HG03342 (cell line): ENCODE measurements around the gene CHRNA10.

ENCODE experiments used
- ATAC-seq: cut with Tn5 transposase; IDR thresholded peaks from one replicate; pipeline ENCODE4 v1.9.1; 2021; ENCODE audit warnings: mild to moderate bottlenecking, moderate library complexity; ENCODE audit not compliant: unreplicated experiment

CHRNA10 gene, protein sequence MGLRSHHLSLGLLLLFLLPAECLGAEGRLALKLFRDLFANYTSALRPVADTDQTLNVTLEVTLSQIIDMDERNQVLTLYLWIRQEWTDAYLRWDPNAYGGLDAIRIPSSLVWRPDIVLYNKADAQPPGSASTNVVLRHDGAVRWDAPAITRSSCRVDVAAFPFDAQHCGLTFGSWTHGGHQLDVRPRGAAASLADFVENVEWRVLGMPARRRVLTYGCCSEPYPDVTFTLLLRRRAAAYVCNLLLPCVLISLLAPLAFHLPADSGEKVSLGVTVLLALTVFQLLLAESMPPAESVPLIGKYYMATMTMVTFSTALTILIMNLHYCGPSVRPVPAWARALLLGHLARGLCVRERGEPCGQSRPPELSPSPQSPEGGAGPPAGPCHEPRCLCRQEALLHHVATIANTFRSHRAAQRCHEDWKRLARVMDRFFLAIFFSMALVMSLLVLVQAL

GRCh38 chr11:3671334-3672254 is at the start of gene CHRNA10:
TSS of gene CHRNA10 (minus strand) at chr11:3671384. CDS start at chr11:3671312, 72 bp downstream.
- ATAC-seq, result no peak

DNA sequence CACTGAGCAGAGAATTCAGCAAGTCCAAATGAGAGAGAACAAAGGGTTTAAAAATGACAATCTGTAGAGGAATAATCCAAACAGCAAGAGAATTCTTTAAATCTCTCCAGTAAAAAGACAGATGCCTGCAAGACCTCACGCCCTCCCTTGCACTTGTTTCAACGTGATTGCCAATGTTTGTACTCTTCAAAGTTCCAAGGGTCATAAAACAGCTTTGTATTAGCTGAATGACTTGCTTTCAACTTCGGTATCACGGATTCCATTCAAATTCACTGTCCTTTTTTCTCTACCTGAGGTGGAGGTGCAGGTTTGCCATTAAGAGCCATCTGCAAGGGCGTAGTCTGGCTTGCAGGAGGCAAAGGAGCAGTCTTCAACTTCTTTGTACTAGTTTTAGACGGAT is 41.1 kb upstream of the CHRNA10 start:
- no peak for ATAC-seq

- ATAC-seq, result no peak
Measured at GRCh38 chr11:3710485-3711259, 39.5 kb upstream of the CHRNA10 start.

DNA sequence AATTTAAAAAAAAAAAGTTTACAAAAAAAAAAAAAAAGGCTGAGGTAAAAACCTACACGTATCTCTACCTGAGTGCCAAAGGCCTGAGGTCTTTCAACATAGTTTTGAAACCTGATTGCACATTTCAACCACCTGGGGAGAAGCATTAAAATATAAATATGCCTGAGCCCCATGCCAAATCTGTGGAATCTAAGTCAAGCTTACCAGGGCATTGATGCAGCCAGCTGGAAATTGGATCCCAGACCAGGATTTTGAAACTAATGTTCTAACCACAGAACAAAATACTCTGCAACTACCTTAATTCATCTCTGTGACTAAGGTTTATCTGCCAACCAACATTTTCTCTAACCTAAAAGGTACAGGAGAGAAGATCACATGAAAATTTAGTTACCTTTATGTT is 38.8 kb upstream of the CHRNA10 start:
- ATAC-seq, result no peak

DNA sequence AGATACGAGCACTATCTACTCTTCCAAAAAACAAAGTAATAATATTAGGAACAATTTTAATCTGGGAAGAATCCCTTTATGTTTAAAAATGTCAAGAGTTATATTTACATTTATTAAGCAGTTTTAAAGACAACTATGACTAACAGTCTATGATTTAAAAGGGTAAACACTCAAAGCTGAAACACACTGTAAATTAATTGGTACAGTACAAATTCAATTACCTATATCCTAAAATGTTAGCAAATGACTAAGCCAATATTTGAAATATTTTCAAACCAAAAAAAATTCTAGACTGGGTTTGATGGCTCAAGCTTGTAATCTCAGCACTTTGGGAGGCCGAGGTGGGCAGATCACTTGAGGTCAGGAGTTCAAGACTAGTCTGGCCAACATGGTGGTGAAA is 36.0 kb upstream of the CHRNA10 start:
- no peak for ATAC-seq

- ATAC-seq, result no peak
Measured at GRCh38 chr11:3703383-3703782, 32.2 kb upstream of the CHRNA10 start.

- ATAC-seq, result no peak
Measured at GRCh38 chr11:3700910-3701309, 29.7 kb upstream of the CHRNA10 start.

DNA sequence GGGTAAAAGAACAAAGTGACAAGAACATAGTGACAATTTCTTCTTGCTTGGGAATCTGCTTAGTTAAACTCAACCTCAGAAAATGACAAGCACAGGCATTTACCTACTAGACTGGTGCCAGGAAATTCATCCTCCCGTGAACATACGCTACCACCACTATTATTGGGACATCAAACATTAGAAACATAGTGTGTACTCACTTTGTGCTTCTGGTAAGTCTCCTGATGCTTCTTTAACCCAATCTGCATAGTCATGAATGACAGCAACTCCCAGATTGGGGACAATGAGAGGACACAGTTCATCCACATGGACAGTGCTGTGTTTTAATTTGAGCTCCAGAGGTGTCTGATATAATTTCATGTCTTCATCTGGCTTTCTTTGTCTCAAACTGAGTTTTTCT is 29.2 kb upstream of the CHRNA10 start:
- ATAC-seq, result no peak

DNA sequence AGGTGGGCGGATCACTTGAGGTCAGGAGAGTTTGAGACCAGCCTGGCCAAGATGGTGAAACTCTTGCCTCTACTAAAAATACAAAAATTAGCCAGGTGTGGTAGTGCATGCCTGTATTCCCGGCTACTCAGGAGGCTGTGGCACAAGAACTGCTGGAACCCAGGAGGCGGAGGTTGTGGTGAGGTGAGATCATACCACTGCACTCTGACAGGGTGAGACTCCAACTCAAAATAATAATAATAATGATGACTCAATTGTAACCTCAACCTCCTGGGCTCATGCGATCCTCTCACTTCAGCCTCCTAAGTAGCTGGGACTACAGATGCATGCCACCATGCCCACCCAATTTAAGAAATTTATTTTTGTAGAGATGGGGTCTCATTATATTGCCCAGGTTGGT is 15.6 kb upstream of the CHRNA10 start:
- no peak for ATAC-seq

DNA sequence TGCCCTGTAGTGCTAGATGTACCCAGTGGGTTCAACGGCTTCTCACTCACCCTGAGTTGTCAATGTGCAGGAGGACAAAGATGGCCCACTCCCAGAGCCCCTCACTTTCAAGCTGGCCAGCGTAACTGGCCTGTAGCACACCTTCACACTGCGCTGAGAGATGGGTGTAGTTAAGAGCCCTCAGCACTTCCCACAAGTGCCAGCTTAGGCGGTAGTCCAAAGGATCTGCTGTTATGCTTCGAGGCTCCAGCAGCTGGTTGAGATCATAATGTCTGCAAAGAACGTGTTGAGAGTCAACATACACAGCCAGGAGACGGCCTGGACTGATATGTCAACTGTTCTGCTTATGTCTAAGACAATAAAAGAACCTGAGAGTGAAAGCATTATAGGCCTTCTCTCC is 14.7 kb upstream of the CHRNA10 start:
- no peak for ATAC-seq

DNA sequence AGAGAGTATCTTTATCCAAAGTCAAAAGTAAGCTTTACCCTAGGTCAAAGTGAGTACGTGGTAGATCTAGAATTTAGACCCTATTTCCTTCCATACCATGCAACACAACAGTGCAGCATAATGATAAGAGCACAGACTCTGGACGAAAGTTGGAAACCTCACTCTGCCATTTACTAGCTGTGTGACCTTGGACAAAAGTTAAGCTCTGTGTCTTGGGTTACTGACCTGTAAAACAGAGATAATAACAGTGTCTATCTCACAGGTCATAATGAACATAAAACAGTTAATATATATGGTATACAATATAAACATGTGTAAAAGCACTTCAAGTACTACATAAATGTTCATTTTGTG is 13.6 kb upstream of the CHRNA10 start:
- ATAC-seq, result no peak

DNA sequence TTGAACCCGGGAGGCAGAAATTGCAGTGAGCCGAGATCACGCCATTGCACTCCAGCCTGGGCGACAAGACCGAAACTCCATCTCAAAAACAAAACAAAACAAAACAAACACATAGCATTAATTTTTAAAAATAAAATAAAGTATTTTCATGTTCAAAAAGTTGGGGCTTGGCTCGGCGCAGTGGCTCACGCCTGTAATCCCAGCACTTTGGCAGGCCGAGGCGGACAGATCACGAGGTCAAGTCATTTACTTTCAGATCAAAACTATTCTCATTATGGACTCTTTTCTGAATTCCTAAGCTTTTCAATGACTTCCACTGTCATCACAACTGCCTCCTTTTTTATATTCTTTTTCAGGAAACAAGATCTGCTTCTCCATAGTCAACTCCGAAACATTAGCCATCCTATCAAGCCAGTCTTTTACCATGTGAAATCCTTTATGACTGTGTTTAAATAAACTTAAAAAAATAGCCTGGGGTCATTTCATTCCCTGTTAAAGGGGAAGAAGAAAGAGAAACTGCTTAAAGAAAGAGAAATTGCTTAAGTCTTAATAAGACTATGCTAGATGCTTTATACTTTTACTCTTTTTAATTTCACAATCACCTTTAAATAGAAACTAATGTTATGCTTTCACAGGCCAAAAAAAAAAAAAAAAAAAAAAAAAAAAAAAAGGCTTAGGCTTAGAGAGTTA is 13.1 kb upstream of the CHRNA10 start:
- no peak for ATAC-seq

- ATAC-seq, result no peak
Measured at GRCh38 chr11:3683039-3683438, 11.9 kb upstream of the CHRNA10 start.

- ATAC-seq, result no peak
Measured at GRCh38 chr11:3679077-3679476, 7.9 kb upstream of the CHRNA10 start.

DNA sequence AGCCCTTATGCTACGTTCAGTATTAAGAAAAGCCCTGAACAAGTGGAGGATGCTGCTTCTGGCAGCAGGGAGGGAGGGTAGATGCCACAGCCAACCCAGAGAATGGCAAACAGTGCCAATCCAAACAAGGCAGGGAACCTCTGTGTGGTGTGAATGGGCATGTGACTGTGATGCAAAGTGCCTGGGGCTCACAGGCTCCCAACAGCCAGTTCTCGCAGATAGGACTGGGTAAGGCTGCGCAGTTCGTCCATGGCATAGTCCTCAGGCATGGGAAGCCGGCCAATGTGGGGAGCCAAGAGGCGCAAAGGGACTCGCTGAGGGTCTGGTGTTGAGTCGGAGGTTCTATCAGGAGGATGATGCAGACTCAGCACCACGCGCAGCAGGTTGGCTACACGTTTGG is 4.8 kb upstream of the CHRNA10 start:
- no peak for ATAC-seq

GRCh38 chr11:3674189-3674588 is 3.0 kb upstream of the CHRNA10 start:
- ATAC-seq, result no peak

GRCh38 chr11:3669742-3670183 is 1.4 kb downstream of the CHRNA10 start:
- ATAC-seq, result no peak

DNA sequence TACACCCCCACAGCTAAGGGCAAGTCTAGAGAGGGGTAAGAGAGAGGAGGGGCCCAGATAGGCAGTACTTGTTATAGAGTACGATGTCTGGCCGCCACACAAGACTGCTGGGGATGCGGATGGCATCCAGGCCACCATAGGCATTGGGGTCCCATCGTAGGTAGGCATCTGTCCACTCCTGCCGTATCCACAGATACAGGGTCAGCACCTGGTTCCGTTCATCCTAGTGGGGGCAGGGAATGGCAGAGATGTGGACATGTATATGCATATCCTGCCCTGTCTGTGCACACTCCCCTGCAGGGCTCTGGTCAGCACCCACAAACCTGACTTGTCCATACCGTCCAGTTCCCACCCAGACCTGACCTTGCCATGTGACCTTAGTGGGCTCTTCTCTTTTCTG is 2.1 kb downstream of the CHRNA10 start:
- ATAC-seq, result no peak

GRCh38 chr11:3667149-3668035 is 3.8 kb downstream of the CHRNA10 start:
- ATAC-seq, result no peak
